GM12891 (cell line): ENCODE results near the gene CHD1L.

ENCODE experiments used
- POLR2A ChIP-seq: IDR thresholded peaks from 2 replicates; pipeline ENCODE4 v1.6.1; 2011; ENCODE audit warnings: low read depth, low read length, control low read depth
- POLR2AphosphoS5 ChIP-seq: IDR thresholded peaks from 2 replicates; pipeline ENCODE4 v1.6.1; 2011; ENCODE audit warnings: low read depth, low read length, control low read depth
- SPI1 ChIP-seq: IDR thresholded peaks from 2 replicates; pipeline ENCODE4 v1.6.1; 2011; ENCODE audit warnings: low read depth, low read length, control low read depth

DNA sequence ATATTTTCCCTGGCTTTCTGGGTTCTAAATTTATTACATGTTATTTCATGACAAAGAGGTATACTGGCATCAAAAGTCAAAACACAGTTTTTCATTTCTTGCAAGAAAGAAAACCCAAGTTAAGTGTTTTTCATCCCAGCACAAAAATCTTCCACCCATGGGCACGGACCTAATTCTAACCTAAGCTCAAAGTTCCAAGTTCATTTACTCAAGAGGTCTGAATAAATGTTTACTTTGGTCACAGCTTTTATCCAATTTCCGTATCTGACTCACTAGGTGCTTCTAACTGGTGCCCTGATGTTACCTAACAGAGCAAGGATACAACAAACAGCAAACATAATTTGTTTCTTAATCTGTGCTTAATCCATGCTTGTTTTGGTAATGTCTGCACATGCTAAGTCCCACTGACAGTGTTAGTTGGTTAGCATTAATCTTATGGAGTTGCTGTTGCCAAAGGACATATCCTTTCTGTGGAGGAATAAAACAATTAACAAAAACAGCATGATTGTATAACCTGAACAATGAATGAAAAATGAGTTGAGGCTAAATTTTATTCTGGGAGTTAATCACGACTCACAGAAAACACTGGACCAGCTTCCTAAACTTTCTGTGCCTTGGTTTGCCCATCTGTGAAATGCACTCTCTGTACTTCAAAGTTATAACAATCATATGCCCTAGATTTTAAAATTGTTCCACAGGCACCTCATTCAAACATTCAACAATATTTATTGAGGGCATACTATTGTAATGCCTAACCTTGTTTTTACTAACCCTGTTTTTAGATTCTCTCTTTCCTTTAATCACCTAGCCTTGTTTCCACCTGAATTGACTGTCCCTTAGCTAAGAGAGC is 4.2 kb upstream of the CHD1L start:
- no peak for TF ChIP-seq POLR2A
- TF ChIP-seq SPI1 = no peak
- TF ChIP-seq POLR2AphosphoS5 = no peak
